Stimulated activated CD4-positive, alpha-beta T cell treated with anti-CD3 and anti-CD28 coated beads, Interleukin-4, amount 100 ng/mL, for 1 hour (primary cell): ENCODE results near the gene ERCC6L2.

Experiments used
- DNase-seq: peaks from one replicate; pipeline ENCODE4 v3.0.0-alpha.2; 2020

Gene ERCC6L2

GRCh38 chr9:95924987-95925386, 49.5 kb downstream of the ERCC6L2 start:
- DNase-seq = no peak

GRCh38 chr9:95927271-95928004, 51.9 kb downstream of the ERCC6L2 start:
- no peak for DNase-seq

- DNase-seq = no peak
Observed at GRCh38 chr9:95930277-95930676, 54.8 kb downstream of the ERCC6L2 start.

GRCh38 chr9:95935861-95936578, 60.5 kb downstream of the ERCC6L2 start:
- no peak for DNase-seq

- DNase-seq = no peak
Observed at GRCh38 chr9:95936579-95937075, 61.1 kb downstream of the ERCC6L2 start.

- DNase-seq = no peak
Observed at GRCh38 chr9:95937131-95937530, 61.6 kb downstream of the ERCC6L2 start.

GRCh38 chr9:95938724-95939123, 63.2 kb downstream of the ERCC6L2 start:
- no peak for DNase-seq

GRCh38 chr9:95939472-95939871, 64.0 kb downstream of the ERCC6L2 start:
- DNase-seq = no peak

- DNase-seq = no peak
Observed at GRCh38 chr9:95940265-95940664, 64.8 kb downstream of the ERCC6L2 start.

- DNase-seq = no peak
Observed at GRCh38 chr9:95942016-95942415, 66.5 kb downstream of the ERCC6L2 start.

GRCh38 chr9:95947118-95947517, 71.6 kb downstream of the ERCC6L2 start:
- no peak for DNase-seq

- no peak for DNase-seq
Observed at GRCh38 chr9:95952471-95952870, 77.0 kb downstream of the ERCC6L2 start.

GRCh38 chr9:95953986-95954385, 78.5 kb downstream of the ERCC6L2 start:
- no peak for DNase-seq

- DNase-seq = no peak
Observed at GRCh38 chr9:95954940-95955339, 79.4 kb downstream of the ERCC6L2 start.

GRCh38 chr9:95962936-95963335, 87.4 kb downstream of the ERCC6L2 start:
- no peak for DNase-seq

GRCh38 chr9:95963659-95964058, 88.2 kb downstream of the ERCC6L2 start:
- DNase-seq = no peak

GRCh38 chr9:95966306-95966705, 90.8 kb downstream of the ERCC6L2 start:
- no peak for DNase-seq

GRCh38 chr9:95970317-95970716, 94.8 kb downstream of the ERCC6L2 start:
- DNase-seq = no peak

- no peak for DNase-seq
Observed at GRCh38 chr9:95971815-95972214, 96.3 kb downstream of the ERCC6L2 start.

- no peak for DNase-seq
Observed at GRCh38 chr9:95974389-95974788, 98.9 kb downstream of the ERCC6L2 start.

GRCh38 chr9:95977371-95977770, 101.9 kb downstream of the ERCC6L2 start:
- no peak for DNase-seq

GRCh38 chr9:95978106-95978505, 102.6 kb downstream of the ERCC6L2 start:
- no peak for DNase-seq

GRCh38 chr9:95979446-95979845, 104.0 kb downstream of the ERCC6L2 start:
- no peak for DNase-seq
